ENCODE results near the gene COPE.

Gene COPE

DNA sequence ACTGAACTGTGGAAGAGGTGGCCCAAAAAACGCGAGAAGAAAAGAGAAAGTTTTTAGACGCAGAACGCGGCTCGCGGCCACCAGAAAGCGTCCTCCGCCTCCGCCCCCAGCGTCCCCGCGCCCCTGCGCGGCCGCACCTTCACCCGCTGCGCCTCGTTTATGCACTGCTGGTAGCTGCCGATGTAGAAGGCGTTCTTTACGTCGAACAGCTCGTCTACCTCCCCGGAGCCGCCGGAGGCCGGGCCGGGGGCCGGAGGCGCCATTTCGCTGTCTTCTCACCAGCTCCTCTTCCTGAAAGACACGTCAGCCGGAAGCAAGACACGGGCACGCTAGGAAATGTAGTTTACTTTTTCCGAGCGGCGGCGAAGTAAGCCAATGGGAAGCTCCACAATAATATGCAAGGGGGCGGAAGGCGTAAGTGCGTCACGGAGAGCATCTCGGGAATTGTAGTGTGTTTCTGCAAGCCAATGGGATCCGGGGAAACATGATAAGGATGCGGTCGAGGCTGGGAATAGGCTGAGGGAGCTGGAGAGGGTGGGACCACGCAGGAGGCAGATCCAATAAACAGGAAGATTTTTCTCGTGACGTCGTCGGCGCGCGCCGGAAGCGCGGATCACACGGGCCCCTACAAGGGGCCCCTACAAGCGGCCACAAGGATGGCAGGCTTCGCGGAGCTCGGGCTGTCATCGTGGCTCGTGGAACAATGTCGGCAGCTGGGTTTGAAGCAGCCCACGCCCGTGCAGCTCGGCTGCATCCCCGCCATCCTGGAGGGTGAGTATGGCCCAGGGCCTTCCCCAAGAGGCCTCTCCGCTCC is at the start of gene COPE, which contains the start of gene DDX49:
Gene COPE (minus strand): TSS at position 302 of the 814 bp plus-strand sequence. CDS start 39 bp downstream, at position 263.
Gene DDX49 (plus strand): TSS at position 630 of the 814 bp plus-strand sequence. CDS start 27 bp downstream, at position 657.
- DNase-seq, result peak; percentile 100

DNA sequence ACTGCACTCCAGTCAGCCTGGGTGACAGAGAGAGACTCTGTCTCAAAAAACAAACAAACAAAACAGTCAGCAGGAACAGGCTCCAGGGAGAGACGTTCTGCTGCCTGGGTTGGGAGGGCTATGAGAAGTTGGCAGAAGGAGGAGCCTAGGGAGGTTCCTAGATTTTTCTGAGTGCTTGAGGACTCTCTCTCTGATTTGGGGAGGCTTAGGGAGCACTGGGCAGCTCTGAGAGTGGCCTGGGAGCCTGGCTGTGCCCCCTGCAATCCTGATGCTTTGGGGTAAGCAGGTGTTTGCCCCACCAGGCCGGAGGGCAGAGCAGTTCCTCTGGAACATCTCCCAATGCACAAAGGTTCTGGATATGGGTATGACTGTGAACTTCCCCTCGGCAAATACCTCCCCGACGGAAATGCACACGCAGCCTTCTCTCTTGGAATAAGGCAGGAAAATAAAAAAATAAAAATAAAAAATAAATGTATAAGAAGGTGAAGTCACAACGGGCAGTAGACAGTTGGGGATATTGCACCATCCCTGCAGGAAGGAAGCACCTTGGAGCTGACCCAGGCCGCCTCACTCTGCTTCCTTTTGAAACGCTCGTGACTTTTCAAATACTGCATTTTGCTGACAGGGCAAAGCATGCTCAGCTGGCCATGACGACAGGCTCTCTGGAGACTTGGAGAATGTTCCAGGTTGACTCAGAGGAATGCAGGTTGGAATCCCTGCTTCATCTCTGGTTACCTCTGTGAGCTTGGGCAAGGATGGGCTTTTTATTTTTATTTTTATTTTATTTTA is 48.4 kb upstream of the COPE start:
- no peak for DNase-seq

DNA sequence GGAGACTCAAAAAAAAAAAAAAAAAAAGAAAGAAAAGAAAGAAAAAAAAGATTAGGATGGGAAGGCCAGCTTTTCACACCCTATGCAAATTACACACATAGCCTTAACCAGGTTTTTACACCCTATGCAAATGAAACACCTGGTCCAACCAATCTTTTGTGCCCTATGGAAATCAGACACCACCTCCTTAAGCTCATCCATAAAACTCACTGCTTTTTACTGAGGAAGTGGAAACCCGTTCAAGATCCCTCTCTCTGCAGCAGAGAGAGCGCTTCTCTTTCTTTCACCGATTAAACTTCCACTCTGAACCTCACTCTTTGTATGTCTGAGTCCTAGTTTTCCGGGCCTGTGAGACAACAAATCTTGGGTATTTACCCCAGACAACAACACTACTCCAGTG is 47.1 kb upstream of the COPE start:
- DNase-seq, result no peak

DNA sequence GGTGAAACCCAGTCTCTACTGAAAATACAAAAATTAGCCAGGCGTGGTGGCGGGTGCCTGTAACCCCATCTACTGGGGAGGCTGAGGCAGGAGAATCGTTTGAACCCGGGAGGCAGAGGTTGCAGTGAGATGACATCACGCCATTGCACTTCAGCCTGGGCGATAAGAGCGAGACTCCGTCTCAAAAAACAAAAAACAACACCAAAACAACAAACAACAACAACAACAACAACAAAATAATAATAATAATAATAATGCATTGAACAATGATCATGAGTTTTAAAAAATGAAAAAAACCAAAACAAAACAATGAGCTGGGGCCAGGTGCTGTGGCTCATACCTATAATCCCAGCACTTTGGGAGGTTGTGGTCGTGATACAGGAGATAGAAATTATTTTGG is 44.9 kb upstream of the COPE start:
- no peak for DNase-seq

DNA sequence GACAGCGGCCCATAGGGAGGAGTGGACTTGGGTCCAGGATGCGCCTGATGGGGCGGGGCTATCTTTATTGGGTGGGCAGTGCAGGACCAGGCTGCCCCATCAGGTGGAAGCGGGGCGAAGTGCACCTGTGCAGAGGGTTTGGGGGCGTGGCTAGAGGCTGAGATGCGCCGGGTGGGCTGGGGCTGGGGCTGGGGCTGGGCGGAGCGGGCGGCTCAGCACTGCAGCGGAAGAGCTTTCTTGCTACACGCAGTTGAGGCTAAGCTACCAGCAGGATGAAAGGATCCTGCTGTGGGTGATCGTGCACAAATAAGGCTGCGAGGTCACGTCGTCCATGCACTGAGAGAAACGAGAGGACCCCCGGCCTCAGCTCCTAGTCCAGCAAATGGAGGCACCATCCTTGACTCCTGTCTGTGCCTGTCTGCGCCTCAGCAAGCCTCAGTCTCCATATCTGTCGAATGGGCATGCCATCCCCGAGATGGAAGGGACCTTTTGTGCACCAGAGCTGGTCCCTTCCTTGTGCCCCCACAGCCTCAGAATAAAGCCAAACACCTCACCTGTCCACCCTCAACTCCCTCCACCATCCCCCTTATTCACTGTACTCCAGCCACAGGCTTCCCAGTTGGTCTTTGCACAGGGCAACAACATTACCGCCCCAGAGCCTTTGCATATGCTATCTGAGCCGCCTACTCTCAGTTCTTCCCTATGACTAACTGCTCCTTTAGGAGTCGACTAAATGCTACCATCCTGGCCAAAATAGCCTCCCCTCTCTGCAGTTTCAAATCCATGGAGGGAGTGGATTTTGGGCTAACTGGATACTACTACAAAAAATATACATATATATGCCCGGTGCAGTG is 42.8 kb upstream of the COPE start:
- peak; percentile 94 for DNase-seq

DNA sequence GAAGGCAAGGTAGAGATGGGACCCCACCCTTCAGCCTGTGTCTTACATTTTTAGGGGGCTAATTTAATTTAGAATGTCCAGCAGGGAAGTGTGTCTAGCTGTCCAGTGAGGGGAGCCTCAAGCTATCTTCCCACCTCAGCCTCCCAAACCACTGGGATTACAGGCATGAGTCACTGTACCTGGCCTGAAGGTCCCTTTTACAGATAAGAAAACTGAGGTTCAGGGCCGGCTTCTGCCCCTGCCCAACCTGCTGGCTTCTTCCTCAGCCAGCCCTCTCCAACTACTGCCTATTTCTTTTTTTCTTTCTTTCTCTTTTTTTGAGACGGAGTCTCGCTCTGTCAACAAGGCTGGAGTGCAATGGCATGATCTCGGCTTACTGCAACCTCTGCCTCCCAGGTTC is 41.2 kb upstream of the COPE start:
- no peak for DNase-seq

DNA sequence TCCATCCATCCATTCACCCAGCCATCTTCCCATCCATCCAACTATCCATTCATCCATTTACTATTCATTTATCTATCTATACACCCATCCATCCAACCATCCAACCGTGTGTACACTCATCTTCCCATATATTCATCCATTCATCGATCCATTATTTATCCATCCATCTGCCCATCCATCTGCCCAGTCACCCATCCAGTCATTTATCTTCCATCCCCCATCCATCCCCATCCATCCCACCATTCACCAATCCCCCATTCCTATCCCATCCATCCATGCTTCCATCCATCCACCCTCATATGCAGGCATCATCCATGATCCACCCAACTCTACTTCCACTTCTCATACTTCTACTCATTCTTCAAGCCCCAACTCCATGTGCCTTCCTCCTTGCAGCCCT is 35.9 kb upstream of the COPE start:
- no peak for DNase-seq

DNA sequence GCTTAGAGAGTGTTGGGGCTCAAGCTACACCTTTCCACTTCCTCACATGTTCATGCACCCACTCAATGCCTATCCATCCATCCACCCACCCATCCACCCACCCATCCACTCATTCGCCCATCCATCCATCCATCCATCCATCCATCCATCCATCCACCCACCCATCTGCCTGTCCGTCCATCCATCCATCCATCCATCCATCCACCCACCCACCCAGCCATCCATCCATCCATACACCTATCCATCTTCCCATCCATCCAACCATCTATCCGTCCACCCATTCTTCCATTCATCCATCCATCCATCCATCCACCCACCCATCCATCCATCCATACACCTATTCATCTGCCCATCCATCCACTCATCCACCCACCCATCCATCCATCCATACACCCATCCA is 34.9 kb upstream of the COPE start:
- DNase-seq, result no peak

DNA sequence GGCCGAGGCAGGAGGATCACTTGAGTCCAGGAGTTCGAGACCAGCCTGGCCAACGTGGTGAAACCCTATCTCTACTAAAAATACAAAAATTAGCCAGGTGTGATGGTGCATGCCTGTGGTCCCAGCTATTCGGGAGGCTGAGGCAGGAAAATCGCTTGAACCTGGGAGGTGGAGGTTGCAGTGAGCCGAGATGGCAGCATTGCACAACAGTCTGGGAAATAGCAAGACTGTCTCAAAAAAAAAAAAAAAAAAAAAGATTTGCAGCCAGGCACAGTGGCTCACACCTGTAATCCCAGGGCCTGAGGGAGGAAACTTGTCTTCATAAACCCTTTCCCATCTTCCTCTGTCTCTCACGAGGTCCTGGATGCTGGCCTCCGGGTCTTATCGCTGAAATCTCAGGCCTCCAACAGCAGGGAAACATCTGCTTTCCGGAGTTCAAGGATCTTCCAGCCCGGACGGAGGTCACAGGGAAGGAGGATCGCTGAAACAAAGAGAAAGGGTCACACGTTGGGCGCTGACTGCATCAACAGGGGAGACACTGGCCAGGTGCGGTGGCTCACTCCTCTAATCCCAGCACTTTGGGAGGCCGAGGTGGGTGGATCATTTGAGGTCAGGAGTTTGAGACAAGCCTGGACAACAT is 33.3 kb upstream of the COPE start:
- DNase-seq, result peak; percentile 37

DNA sequence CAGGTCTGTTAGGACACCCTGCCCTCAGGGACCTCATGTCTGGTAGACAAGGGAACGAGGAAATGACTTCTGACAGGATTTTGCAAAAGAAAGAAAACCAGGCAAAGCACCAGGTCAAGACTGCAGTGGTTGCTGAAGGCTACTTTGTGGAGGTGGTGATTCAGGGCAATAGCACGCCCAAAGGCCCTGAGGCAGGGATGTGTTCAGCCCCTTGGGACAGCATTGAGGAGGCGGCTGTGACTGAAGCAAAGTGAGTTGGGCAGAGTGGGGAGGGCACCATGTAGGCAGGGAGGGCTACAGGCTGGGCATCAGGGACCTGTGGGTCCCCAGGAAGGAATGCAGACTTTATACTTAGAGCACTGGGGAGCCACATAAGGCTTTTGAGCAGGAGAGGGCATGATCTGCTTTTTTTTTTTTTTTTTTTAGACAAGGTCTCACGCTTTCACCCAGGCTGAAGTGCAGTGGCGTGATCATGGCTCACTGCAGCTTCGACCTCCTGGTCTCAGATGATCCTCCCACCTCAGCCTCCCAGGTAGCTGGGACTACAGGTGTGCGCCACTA is 32.6 kb upstream of the COPE start:
- no peak for DNase-seq

DNA sequence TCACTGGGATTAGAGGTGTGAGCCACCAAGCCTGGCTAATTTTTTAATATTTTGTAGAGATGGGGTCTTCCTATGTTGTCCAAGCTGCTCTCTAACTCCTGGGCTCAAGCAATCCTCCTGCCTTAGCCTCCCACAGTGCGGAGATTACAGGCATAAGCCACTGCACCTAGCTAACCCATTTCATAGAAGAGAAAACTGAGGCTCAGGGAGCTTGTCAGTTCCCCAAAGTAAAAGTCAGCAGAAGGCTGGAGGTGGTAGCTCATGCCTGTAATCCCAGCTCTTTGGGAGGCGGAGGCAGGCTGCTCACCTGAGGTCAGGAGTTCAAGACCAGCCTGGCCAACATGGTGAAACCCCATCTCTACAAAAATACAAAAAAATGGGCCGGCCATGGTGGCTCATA is 30.7 kb upstream of the COPE start:
- DNase-seq, result no peak

DNA sequence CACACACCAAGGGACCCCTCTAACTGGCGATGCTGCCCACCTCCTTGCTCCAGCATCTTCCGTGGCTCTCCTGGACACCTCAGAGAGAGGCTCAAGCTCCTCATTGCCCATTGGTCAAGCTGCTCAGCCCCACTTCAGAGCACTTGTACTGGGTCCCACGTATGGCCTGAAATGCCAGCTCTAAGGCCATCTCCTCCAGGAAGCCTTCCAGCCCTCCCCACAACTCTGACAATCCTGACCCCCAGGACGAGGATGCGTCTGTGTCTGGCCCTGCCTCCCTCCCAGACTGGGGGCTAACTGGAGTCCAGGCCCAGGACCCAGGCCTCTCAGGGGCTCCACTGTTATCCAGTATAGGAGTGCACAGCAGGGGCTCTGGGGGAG is 29.8 kb upstream of the COPE start:
- no peak for DNase-seq

DNA sequence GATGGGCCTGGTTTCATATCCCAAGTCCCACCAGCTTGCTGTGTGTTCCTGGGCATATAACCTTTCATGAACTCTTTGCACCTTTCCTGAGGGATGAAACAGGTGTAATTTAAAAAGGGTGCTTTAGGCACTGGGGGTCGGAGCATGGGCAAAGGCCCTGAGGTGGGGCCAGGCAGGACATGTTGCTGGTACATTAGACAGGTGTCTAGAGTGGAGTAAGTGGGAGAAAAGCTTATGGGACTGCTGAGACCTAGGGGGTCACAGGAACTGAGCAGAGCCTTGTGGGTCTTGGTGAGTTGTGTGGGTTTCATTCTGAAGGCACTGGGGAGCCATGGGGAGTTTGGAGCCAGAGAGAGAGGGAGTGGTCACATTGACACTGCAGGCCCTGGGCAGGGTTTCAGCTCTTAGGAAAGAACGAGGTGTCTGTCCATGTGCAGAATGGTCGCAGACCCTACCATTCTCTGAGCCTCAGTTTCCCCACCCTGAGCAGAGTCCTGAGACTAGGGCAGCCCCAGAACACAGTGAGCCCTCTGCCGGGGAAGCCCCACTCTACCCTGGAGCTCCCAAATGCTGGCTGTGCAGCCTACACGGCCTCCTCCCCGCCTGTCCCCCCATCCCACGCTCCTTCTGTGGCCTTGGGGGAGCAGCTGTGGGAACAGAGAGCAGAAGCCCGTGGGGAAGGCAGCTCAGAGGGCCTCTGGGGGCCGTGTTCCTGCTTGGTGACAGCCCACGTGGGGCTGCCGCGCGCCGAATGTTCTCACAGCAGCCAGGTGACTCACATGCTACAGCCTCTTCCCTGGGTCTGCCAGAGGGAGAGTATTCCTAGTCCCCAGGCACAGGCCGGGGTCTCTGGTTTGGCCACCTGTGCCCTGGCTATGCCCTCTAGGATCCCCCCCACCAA is 29.1 kb upstream of the COPE start:
- DNase-seq, result no peak

DNA sequence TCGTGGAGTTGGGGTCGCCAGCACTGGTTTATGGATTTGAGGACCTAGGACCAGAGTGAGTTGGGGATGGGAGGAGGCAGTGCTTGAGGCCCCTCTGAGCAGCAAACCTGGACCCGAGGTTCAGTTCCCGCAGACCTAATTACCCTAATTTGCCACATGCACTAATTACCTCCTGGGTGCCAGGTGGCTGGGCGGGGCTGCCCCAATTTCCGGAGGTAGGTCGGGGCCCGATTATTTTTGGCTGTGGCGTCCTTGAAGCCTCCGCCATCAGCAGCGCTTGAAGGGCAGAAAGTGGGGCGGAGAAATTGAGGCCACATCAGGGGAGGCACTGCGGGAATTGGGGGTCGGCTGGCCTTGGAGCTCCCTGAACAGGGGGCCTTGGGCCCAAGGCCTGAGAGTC is 27.7 kb upstream of the COPE start:
- DNase-seq, result no peak

DNA sequence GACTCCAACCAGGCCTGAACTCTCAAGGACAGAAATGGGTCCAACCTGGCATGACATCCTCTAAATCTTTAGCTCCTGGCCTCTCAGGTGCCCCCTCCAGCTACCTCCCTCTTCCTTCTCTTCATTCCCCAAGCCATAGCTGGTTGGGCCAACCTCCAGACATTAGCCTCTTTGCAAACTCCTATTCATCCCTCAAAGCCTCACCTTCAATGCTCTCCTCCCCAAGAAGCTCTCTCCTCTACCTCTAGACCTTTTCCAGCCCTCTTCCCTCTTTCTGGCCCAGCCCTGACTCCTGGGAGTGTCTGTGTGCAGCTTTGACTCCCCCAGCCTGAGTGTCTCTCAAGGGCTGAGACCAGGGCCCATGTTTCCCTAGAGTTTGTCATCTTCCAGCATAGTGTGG is 27.1 kb upstream of the COPE start:
- DNase-seq, result no peak

DNA sequence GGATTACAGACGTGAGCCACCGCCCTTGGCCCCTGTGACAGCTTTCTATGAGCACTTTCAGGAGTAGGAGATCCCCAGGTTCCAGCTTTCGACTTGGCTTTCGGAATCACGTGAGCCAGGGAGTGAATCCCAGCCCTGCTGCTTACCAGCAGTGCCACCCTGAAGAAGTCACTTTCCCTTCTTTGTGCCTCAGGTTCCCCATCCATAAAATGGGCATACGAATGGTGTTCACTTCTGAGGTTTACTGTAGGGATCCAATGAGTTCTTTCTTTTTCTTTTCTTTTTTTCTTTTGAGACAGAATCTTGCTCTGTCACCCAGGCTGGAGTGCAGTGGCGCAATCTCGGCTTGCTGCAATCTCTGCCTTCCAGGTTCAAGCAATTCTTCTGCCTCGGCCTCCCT is 26.1 kb upstream of the COPE start:
- no peak for DNase-seq

DNA sequence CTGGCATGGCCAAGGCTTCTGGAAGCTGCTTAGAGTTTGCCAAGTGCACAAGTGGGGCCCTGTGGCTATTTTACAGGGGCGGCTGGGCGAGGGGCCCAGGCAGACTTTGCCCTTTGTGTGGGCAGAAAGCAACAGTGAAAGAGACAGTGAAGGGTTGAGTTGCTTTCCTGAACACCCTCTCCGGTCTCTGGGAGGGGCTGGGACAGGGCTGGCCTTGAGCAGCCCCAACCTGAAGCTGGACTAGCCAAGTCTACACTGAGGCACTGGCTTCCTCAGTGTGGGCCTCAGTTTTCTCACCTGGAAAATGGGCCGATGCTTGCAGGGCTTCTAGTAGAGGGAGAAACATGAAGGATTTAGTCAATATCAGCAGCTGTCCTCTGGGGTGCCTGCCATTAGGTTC is 24.3 kb upstream of the COPE start:
- no peak for DNase-seq

DNA sequence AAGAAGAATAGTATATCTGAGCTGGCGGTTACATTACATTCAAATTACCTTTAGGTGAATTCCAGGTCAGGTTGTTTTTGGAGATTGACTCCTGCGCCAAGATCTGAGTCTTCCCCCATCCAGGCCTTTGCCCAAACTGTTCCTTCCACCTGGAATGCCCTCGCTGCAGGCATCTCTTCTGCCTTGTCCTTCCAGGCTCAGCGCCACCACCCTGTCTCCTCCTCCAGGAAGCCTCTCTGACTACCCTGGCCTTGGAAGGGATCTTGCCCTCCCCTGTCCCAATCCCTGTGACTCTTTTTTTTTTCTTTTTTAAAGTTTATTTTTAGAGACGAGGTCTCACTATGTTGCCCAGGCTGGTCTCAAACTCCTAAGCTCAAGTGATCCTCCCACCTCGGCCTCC is 23.5 kb upstream of the COPE start:
- no peak for DNase-seq

DNA sequence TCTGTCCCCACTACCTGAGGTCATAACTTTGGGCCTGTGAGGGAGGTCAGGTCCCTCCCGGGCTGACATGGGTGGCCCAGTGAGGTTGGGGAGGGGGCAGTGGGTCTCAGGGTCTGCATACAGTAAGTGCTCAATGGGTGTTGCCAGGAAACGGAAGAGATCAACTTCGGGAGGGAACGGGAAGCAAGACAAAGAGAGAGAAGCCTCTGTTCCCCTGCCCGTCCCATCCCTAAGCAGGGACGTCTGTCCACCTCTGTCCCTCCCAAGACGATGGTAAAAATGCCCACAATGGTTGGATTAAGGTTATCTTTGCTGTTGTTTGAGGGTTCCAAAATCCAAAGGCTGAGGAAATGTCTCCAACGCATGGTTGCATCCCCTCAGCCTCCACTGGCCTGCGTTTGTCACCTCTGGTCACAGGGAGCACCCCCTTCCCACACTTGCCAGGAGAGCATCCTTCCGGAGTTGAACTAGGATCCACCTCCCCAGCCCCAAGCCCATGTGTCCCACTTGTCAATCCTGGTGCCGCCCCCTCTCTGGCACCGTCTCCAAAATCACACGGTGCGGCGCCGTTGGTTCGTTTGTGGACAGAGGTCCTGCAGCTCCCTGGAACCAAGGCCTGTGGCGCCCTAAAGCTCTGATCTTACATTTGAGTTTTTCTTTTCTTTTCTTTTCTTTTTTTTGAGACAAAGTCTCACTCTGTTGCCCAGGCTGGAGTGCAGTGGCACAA is 22.6 kb upstream of the COPE start:
- no peak for DNase-seq

DNA sequence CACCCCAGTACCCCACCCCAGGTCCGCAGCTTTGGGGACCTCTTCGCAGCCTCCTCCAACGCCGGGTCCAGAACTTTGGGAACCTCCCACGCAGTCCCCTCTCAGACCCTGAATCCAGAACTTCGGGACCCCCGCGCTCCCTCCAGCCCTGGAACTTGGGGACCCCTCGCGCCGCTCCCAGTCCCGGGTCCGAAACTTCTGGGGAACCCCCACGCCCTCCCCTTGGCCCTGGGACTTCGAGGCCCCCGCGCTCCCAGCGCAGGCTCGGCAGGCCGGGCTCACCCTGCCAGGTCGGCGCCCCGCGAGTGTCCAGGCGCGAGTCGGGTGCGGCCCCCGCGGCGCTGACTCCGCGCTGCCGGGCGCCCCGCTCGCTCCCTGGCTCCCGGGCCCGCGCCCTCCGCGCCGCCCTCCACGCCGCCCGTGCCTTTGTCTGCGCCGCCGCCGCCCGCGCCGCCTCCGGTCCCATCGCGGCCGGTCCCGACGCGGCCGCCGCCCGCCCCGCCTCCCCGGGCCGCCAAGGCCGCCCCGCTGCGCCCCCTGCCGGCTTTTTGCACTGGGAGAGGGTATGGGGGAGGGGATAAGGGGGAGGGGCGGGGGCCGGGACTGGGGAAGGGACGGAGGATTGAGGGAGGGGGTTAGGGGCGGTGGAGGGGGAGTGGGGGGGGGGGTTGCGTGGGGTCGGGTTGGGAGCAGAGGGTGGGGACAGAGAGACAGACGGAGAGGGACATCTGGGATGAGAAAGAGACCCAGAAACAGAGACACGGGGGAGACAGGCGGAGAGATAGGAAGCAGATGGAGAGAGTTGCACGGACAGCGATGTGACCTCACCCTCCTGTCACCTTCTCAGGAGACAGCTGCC is 21.8 kb upstream of the COPE start, which contains the start of gene HOMER3:
Gene HOMER3 (minus strand): TSS at position 449 of the 859 bp plus-strand sequence. CDS start 2,235 bp downstream, outside the sequence.
- DNase-seq, result peak; percentile 59

Measured in NCI-H146 (cell line).